Ramos (cell line): ENCODE results near the gene C16orf46.
"Not testable (repeated sequence)": the region's sequence is repeated elsewhere in the genome, so short reads cannot be mapped to it uniquely, and the experiment has no call there.

Experiments
- in situ Hi-C: fragments of 300-500 bp; cut with MboI; formaldehyde crosslinking; loops from one replicate; pipeline ENCODE4 v1.14.3; 2022; ENCODE audit warnings: low sequenced_read_pairs; ENCODE audit not compliant: unreplicated experiment

The C16orf46 gene

GRCh38 chr16:81077076-81077940 lies at the start of gene C16orf46:
C16orf46 (minus strand) TSS chr16:81077238; CDS start chr16:81063955, 13,283 bp downstream.
- in situ Hi-C loops, result no loop called here

- in situ Hi-C loops, result no loop called here
These were observed 46.2 kb upstream of the C16orf46 start for GRCh38 chr16:81123092-81123852.

- in situ Hi-C loops, result no loop called here
These were observed 44.5 kb upstream of the C16orf46 start for GRCh38 chr16:81121474-81121990.

GRCh38 chr16:81117436-81117835 lies 40.4 kb upstream of the C16orf46 start:
- in situ Hi-C loops, result no loop called here

- in situ Hi-C loops, result no loop called here
These were observed 39.2 kb upstream of the C16orf46 start for GRCh38 chr16:81116285-81116684.

- in situ Hi-C loops, result no loop called here
These were observed 35.4 kb upstream of the C16orf46 start for GRCh38 chr16:81112453-81112852.

GRCh38 chr16:81109274-81109673 lies 32.2 kb upstream of the C16orf46 start:
- in situ Hi-C loops, result not testable (repeated sequence)

- in situ Hi-C loops, result no loop called here
These were observed 30.5 kb upstream of the C16orf46 start for GRCh38 chr16:81107511-81107910.

GRCh38 chr16:81106826-81107503 lies 29.9 kb upstream of the C16orf46 start:
- in situ Hi-C loops, result no loop called here

- in situ Hi-C loops, result no loop called here
These were observed 28.9 kb upstream of the C16orf46 start for GRCh38 chr16:81105946-81106345.

GRCh38 chr16:81101702-81102101 lies 24.7 kb upstream of the C16orf46 start:
- in situ Hi-C loops, result no loop called here

GRCh38 chr16:81099958-81100357 lies 22.9 kb upstream of the C16orf46 start:
- in situ Hi-C loops, result no loop called here

- in situ Hi-C loops, result no loop called here
These were observed 20.2 kb upstream of the C16orf46 start for GRCh38 chr16:81097230-81097629.

GRCh38 chr16:81096715-81097208 lies 19.7 kb upstream of the C16orf46 start:
- in situ Hi-C loops, result no loop called here

- in situ Hi-C loops, result no loop called here
These were observed 19.1 kb upstream of the C16orf46 start, which contains the start of gene GCSH for GRCh38 chr16:81095953-81096714. GCSH (minus strand) TSS chr16:81096395; CDS start chr16:81096278, 117 bp downstream.

- in situ Hi-C loops, result no loop called here
These were observed 18.6 kb upstream of the C16orf46 start for GRCh38 chr16:81095653-81095952.

GRCh38 chr16:81094771-81095251 lies 17.8 kb upstream of the C16orf46 start:
- in situ Hi-C loops, result no loop called here

- in situ Hi-C loops, result no loop called here
These were observed 11.8 kb upstream of the C16orf46 start for GRCh38 chr16:81088836-81089235.

- in situ Hi-C loops, result no loop called here
These were observed 4.0 kb upstream of the C16orf46 start for GRCh38 chr16:81081014-81081413.

GRCh38 chr16:81080233-81080632 lies 3.2 kb upstream of the C16orf46 start:
- in situ Hi-C loops, result no loop called here
